Uterus (tissue), 4 donors: ENCODE results near the gene PPP1R16B. TPM values are rescaled to one million over a fixed set of nuclear protein-coding genes. Genes with fewer than 3 reads are reported as not detected.

ENCODE experiments used
- DNase-seq, 2 donors: peaks; one replicate each; pipeline ENCODE4 v3.0.0-alpha.2; 2019 to 2020
- H3K27ac ChIP-seq, 2 donors: fragments of 200-600 bp; sonication (generic); 1 replicate in 1 of 2; 2 replicates in 1 of 2; pipeline ENCODE4 v1.5.1; 2016 to 2018
- H3K27me3 ChIP-seq, 2 donors: fragments of 200-600 bp; sonication (generic); one replicate each; pipeline ENCODE4 v1.5.1; 2018 to 2019; ENCODE audit warnings: control low read depth in 1 of 2
- H3K36me3 ChIP-seq, 2 donors: fragments of 200-600 bp; sonication (generic); one replicate each; pipeline ENCODE4 v1.5.1; 2019; ENCODE audit warnings: control low read depth in 1 of 2
- H3K4me1 ChIP-seq, 2 donors: fragments of 200-600 bp; sonication (generic); one replicate each; pipeline ENCODE4 v1.5.1; 2018 to 2019; ENCODE audit warnings: control low read depth in 1 of 2
- H3K4me3 ChIP-seq, 2 donors: fragments of 200-600 bp; sonication (generic); 1 replicate in 1 of 2; 2 replicates in 1 of 2; pipeline ENCODE4 v1.5.1; 2018 to 2019; ENCODE audit warnings: mild to moderate bottlenecking in 1 of 2
- H3K9me3 ChIP-seq, 2 donors: fragments of 200-600 bp; sonication (generic); one replicate each; pipeline ENCODE4 v1.5.1; 2019; ENCODE audit warnings: control low read depth in 1 of 2
- POLR2A ChIP-seq, 2 donors: fragments of 450-650 bp; IDR thresholded peaks; one replicate each; pipeline ENCODE4 v1.6.1; 2016; ENCODE audit warnings: antibody characterized with exemption in 2 of 2, mild to moderate bottlenecking in 1 of 2, moderate library complexity in 1 of 2
- intact Hi-C: fragments of 100-400 bp; cut with DNase I; formaldehyde crosslinking; loops from one replicate; pipeline ENCODE4 v1.15.1; 2023; ENCODE audit warnings: low total_unique reads
- total RNA-seq, 4 donors: library from RNA; depleted of rRNA in 3 of 4; stranded (reverse); fragments of >200 nt in 3 of 4; gene quantifications; one replicate each; pipeline versions ENCODE4 v1.1.0 to v1.2.4, GENCODE V29; 2014 to 2023
- TF ChIP-seq, protein P1 (sequence below), 4 experiments: fragments of 200-600 bp in 2 of 4; fragments of 450-650 bp in 2 of 4; sonication (generic) in 2 of 4; IDR thresholded peaks; one replicate each; pipeline ENCODE4 v1.5.1; 2016 to 2019; ENCODE audit warnings: antibody characterized with exemption in 4 of 4, mild to moderate bottlenecking in 2 of 4, moderate library complexity in 1 of 4
- donor health status: DM: yes; HTN: yes; CAD: no.

The PPP1R16B gene
- total RNA-seq, 4 donors from 2014 or later, result 7.6 to 15.8 (median 12.5) TPM

DNA sequence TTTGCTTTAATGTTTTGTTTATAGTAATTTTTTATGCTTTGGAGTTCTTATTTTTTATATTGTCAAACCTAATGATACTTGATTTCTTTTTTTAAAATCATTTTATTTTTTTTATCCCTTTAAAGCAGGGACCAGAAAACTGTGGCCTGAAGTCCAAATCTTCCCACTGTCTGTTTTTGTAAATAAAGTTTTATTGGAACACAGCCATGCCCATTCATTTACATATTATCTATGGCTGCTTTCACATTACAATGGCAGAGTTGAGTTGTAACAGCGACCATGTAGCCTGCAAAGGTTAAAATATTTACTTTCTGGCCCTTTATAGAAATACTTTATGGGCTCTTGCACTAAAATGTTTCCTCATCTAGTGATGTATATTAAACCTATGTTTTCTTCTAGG, 42.3 kb downstream of the PPP1R16B start:
- Histone ChIP-seq H3K4me1 (no peaks in the 10 kb centered on the region), H3K36me3 (no peaks in the 10 kb centered on the region), H3K27ac (no peak overlapping the region)

DNA sequence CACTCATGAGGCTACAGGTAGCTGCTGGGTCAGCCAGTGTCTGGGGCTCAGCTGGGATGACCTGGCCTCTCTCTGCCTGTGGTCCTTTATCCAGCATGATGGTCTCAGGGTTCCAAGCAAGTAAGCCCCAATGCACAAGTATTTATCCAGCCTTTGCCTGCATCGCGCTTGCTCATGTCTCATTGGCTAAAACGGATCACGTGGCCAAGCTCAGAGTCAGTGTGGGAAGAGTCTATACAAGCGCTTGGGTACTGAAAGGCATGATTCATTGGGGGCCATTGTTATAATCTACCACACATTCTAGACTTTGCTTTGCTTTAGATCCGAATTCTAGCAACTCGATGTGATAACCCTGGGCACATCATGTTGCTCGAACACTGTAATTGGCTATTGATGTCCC, 48.3 kb downstream of the PPP1R16B start:
- H3K4me3 ChIP-seq, result no peak overlapping the region
- no peak for DNase-seq
- H3K36me3 ChIP-seq, result no peaks in the 10 kb centered on the region
- no peak overlapping the region for H3K27ac ChIP-seq
- TF ChIP-seq, protein P1, sequence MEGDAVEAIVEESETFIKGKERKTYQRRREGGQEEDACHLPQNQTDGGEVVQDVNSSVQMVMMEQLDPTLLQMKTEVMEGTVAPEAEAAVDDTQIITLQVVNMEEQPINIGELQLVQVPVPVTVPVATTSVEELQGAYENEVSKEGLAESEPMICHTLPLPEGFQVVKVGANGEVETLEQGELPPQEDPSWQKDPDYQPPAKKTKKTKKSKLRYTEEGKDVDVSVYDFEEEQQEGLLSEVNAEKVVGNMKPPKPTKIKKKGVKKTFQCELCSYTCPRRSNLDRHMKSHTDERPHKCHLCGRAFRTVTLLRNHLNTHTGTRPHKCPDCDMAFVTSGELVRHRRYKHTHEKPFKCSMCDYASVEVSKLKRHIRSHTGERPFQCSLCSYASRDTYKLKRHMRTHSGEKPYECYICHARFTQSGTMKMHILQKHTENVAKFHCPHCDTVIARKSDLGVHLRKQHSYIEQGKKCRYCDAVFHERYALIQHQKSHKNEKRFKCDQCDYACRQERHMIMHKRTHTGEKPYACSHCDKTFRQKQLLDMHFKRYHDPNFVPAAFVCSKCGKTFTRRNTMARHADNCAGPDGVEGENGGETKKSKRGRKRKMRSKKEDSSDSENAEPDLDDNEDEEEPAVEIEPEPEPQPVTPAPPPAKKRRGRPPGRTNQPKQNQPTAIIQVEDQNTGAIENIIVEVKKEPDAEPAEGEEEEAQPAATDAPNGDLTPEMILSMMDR (IDR thresholded peaks at IDR 0.05), result no peak
- no peak for TF ChIP-seq POLR2A (IDR thresholded peaks at IDR 0.05)
- H3K9me3 ChIP-seq, result no peaks in the 10 kb centered on the region
- intact Hi-C loops, result no loop called here
- H3K27me3 ChIP-seq, result no peaks in the 10 kb centered on the region
- H3K4me1 ChIP-seq, result no peaks in the 10 kb centered on the region

More for the DNA sequence above, 42.3 kb downstream of the PPP1R16B start:
- H3K4me3 ChIP-seq, result no peak overlapping the region
- intact Hi-C loops, result no loop called here
- H3K27me3 ChIP-seq, result no peaks in the 10 kb centered on the region
- DNase-seq, result no peak
- H3K9me3 ChIP-seq, result no peaks in the 10 kb centered on the region
- TF ChIP-seq, protein P1 (IDR thresholded peaks at IDR 0.05), result no peak
- TF ChIP-seq POLR2A (IDR thresholded peaks at IDR 0.05), result no peak

GRCh38 chr20:38854654-38855066, 49.2 kb downstream of the PPP1R16B start:
- H3K27ac ChIP-seq, result no peak overlapping the region
- H3K4me1 ChIP-seq, result no peaks in the 10 kb centered on the region
- no peaks in the 10 kb centered on the region for H3K27me3 ChIP-seq
- no peak overlapping the region for H3K4me3 ChIP-seq
- intact Hi-C loops, result no loop called here
- TF ChIP-seq POLR2A (IDR thresholded peaks at IDR 0.05), result no peak
- TF ChIP-seq, protein P1 (IDR thresholded peaks at IDR 0.05), result no peak
- no peaks in the 10 kb centered on the region for H3K36me3 ChIP-seq
- DNase-seq, result no peak
- H3K9me3 ChIP-seq, result no peaks in the 10 kb centered on the region

- intact Hi-C loops, result no loop called here
- Histone ChIP-seq H3K4me1 (no peaks in the 10 kb centered on the region), H3K27ac (peak overlapping the region in 1 of 2 donors; percentile 2)
Observed at GRCh38 chr20:38855356-38855755, 49.9 kb downstream of the PPP1R16B start.

GRCh38 chr20:38856570-38856969, 51.1 kb downstream of the PPP1R16B start:
- Histone ChIP-seq H3K4me3 (no peak overlapping the region), H3K27ac (no peak overlapping the region), H3K4me1 (no peaks in the 10 kb centered on the region), H3K27me3 (no peaks in the 10 kb centered on the region), H3K9me3 (no peaks in the 10 kb centered on the region), H3K36me3 (no peaks in the 10 kb centered on the region)
- no peak for DNase-seq
- intact Hi-C loops, result no loop called here
- TF ChIP-seq, protein P1 (IDR thresholded peaks at IDR 0.05), result no peak

More at GRCh38 chr20:38855356-38855755, 49.9 kb downstream of the PPP1R16B start:
- TF ChIP-seq, protein P1 (IDR thresholded peaks at IDR 0.05), result no peak
- no peak for TF ChIP-seq POLR2A (IDR thresholded peaks at IDR 0.05)
- Histone ChIP-seq H3K4me3 (no peak overlapping the region), H3K9me3 (no peaks in the 10 kb centered on the region), H3K27me3 (no peaks in the 10 kb centered on the region), H3K36me3 (no peaks in the 10 kb centered on the region)
- no peak for DNase-seq
